Hypothalamus (tissue), 51 donors: ENCODE results near the gene CSRNP2.
"Not testable (repeated sequence)": the region's sequence is repeated elsewhere in the genome, so short reads cannot be mapped to it uniquely, and the experiment has no call there.

Experiments used
- DNase-seq, 51 donors: peaks; one replicate each; lab custom pipeline; 2025; lab: John Stamatoyannopoulos, UW

The CSRNP2 gene

GRCh38 chr12:51028813-51029150 is 54.6 kb downstream of the CSRNP2 start:
- DNase-seq, result no peak

GRCh38 chr12:51028126-51028812 is 55.1 kb downstream of the CSRNP2 start:
- DNase-seq, result peak in 12 of 51 donors; percentile 6 to 43 (median 24)

GRCh38 chr12:51027342-51027835 is 56.0 kb downstream of the CSRNP2 start:
- DNase-seq, result no peak

- DNase-seq, result peak; percentile 61 to 98 (median 93)
These were observed 57.4 kb downstream of the CSRNP2 start, which contains the start of gene SLC11A2 for GRCh38 chr12:51025836-51026638. SLC11A2 (minus strand) TSS chr12:51026384; CDS start chr12:51010728, 15,656 bp downstream.

- DNase-seq, result peak in 5 of 51 donors; percentile 49 to 83 (median 67)
These were observed 58.0 kb downstream of the CSRNP2 start for GRCh38 chr12:51025338-51025835.

GRCh38 chr12:51023625-51024382 is 59.6 kb downstream of the CSRNP2 start:
- DNase-seq, result peak in 1 of 51 donors; percentile 32

GRCh38 chr12:51021694-51022093 is 61.7 kb downstream of the CSRNP2 start:
- DNase-seq, result peak in 1 of 51 donors; percentile 1

GRCh38 chr12:51020448-51021182 is 62.8 kb downstream of the CSRNP2 start:
- DNase-seq, result peak in 9 of 51 donors; percentile 5 to 66 (median 20)

- peak in 1 of 51 donors; percentile 7 for DNase-seq
These were observed 63.5 kb downstream of the CSRNP2 start for GRCh38 chr12:51019927-51020326.

- DNase-seq, result no peak
These were observed 64.4 kb downstream of the CSRNP2 start for GRCh38 chr12:51018956-51019355.

- no peak for DNase-seq
These were observed 65.9 kb downstream of the CSRNP2 start for GRCh38 chr12:51017452-51017851.

- not testable (repeated sequence) for DNase-seq
These were observed 68.9 kb downstream of the CSRNP2 start for GRCh38 chr12:51014467-51014866.

GRCh38 chr12:51013441-51013840 is 70.0 kb downstream of the CSRNP2 start:
- no peak for DNase-seq

GRCh38 chr12:51012570-51013236 is 70.7 kb downstream of the CSRNP2 start:
- DNase-seq, result no peak

GRCh38 chr12:51011955-51012354 is 71.4 kb downstream of the CSRNP2 start:
- DNase-seq, result peak in 4 of 51 donors; percentile 4 to 28 (median 12)
